ENCODE data around the gene GRID2.

- TF ChIP-seq CTCF (IDR thresholded peaks at IDR 0.05) (no peak), EZH2 (IDR thresholded peaks at IDR 0.05) (no peak)
Measured at GRCh38 chr4:93016350-93016749, 712.6 kb downstream of the GRID2 start.
